ENCODE results near the gene VPREB3.

Gene VPREB3

DNA sequence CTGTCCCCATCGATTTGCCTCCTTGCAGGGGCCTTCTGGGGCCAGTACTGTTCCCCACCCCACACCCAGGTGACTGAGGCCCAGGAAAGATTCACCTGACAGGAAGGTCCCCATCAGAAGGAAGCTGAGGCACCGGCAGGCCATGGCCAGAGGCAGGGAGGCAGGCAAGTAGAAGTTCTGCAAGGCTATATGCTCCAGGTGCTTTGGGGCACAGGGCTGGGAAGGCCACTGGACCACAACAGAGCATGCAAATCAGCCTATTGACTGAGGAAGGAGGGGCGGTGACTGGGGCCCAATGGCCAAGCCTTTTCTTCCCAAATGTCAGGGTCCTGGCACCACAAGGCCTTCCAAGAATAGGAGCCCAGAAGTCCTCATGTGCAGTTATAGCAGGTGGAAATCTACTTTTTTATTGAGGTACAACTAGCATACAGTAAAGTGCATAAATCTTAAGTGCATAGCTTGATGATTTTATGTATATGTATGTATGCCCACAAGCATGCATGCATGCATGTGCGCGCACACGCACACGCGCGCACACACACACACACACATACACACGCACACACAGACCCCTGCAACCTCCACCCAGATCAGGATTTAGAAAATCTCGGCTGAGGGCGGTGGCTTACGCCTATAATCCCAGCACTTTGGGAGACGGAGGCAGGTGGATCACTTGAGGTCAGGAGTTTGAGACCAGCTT lies at the start of gene VPREB3:
Gene VPREB3 (minus strand): TSS at position 206 of the 700 bp plus-strand sequence. CDS start 62 bp downstream, at position 144.
- DNase-seq (ENCODE audit: low read depth in 3 of 3) = no peak

- DNase-seq (ENCODE audit: low read depth in 3 of 3) = no peak
These were observed 49.0 kb upstream of the VPREB3 start for GRCh38 chr22:23803001-23803819.

- DNase-seq (ENCODE audit: low read depth in 3 of 3) = no peak
These were observed 47.7 kb upstream of the VPREB3 start for GRCh38 chr22:23801886-23802377.

- no peak for DNase-seq (ENCODE audit: low read depth in 3 of 3)
These were observed 47.1 kb upstream of the VPREB3 start for GRCh38 chr22:23801238-23801821.

DNA sequence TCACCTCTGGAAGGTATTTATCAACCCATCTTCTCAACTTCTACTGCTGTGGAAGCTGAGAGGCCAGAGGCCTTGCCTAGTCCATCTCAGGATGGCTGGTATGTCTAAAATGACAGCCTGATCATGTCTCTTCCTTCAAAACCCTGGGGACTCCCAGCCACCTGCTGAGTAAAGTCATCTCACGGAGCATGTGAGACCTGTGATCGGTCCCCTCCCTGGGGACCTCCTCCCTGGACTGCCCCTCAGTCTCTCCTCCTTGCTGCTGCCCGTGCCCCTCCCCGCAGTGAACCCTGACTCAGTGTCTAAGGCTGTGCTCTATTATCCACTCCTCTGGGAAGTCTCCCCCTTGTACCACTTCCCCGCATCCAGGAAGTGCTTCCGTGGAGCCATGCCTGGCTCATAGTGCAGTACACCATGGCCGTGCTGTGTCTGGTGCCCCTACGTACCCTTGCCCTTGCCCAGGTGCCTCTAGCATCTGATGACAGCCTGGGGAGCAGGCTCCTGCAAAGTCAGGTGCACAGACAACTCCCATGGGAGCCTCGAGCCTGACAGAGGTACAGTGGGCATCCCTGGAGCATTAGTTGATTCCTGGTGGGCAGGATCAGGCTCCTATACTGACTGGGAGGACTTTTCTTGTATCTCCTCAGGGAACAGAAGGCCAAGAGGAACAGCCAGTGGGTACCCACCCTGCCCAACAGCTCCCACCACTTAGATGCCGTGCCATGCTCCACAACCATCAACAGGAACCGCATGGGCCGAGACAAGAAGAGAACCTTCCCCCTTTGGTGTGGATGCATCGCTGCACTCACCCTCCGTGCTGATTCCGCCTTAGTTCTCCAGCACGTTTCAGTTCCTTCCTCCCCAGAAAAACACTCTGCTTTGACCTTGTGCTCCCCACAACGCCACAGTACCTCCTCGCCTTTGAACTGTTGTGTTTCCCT lies 46.3 kb upstream of the VPREB3 start:
- DNase-seq (ENCODE audit: low read depth in 3 of 3) = no peak

DNA sequence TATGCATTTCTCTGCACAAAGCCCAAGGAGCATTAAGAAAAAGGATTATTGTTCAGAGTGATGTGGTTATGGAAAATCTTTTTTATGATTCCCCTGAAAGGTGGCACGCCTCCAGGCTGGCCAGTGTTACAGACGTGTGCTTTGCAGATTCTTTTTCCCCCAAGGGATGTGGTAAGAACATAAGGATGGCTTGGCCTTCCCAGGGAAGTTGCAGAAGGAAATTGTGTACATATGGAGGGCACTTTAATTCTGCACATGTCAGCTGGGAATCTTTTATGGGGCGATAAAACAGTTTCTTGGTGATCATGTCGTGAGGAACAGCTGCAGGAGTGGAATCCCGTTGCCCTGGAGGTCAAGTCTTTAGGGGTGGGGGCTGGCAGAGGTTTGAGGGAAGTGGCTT lies 42.2 kb upstream of the VPREB3 start:
- no peak for DNase-seq (ENCODE audit: low read depth in 3 of 3)

DNA sequence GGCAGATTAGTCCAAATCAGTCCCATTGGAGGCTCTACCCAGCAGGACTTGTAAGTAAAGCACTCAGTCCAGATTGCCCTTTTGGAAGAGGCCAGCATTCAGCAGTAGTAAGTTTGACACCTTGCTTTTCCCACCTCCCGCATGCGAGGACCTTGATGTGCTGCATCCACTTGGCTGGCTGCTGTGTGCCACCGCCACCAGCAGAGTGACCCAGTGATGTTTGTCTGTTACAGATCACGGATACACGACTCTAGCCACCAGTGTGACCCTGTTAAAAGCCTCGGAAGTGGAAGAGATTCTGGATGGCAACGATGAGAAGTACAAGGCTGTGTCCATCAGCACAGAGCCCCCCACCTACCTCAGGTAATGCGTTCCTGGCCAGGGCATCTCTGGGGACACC lies 39.1 kb upstream of the VPREB3 start:
- no peak for DNase-seq (ENCODE audit: low read depth in 3 of 3)

GRCh38 chr22:23791738-23792645 lies 37.8 kb upstream of the VPREB3 start:
- DNase-seq (ENCODE audit: low read depth in 3 of 3) = no peak

- no peak for DNase-seq (ENCODE audit: low read depth in 3 of 3)
These were observed 36.9 kb upstream of the VPREB3 start for GRCh38 chr22:23790819-23791737.

- no peak for DNase-seq (ENCODE audit: low read depth in 3 of 3)
These were observed 35.4 kb upstream of the VPREB3 start for GRCh38 chr22:23789638-23790037.

DNA sequence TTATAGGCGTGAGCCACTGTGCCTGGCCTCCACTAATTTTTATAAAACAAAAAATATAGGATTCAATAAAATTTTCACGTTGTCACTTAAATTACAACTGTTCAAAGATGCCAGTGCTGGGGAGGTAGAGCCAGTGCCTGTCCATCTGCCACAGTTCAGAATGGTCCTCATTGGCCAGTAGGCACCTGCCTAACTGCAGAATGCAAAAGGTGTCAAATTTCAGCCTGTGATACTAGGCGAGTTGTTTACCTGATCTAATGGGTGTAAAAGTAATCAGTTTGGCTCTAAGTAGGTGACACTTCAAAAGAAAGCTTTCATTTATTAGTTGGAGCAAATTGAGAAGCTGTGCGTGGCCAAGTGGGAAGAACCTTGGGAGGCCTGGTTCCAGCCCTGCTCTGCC lies 34.9 kb upstream of the VPREB3 start:
- DNase-seq (ENCODE audit: low read depth in 3 of 3) = no peak

- no peak for DNase-seq (ENCODE audit: low read depth in 3 of 3)
These were observed 33.7 kb upstream of the VPREB3 start for GRCh38 chr22:23787910-23788309.

- DNase-seq (ENCODE audit: low read depth in 3 of 3) = no peak
These were observed 33.3 kb upstream of the VPREB3 start for GRCh38 chr22:23787600-23787896.

GRCh38 chr22:23786752-23787599 lies 32.8 kb upstream of the VPREB3 start, which contains the start of gene SMARCB1:
SMARCB1 (plus strand) TSS chr22:23786966; CDS start chr22:23787170, 204 bp downstream.
- peak; percentile 81 to 88 (median 84) for DNase-seq (ENCODE audit: low read depth in 3 of 3)

DNA sequence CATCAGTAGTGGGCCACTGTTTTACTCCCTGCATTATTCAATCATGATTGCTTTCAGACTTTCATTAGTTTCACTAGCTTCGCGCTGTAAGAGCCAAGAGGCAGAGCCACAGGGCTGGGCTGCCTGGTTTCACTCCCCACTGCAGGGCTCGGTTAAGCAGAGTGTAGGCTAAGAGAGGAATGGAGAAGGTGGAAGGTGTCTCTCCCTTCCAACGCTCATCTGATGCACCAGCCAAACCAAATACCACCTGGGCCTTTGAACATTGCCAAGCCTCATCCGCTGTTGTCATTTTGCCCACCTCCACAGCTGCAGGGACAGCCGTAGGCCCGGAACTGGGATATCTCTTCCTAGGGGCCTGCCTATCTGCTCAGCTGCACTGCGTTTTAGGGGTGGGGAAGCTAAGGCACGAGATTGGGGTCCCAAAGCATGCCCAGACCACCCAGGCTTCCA lies 32.1 kb upstream of the VPREB3 start:
- no peak for DNase-seq (ENCODE audit: low read depth in 3 of 3)

- no peak for DNase-seq (ENCODE audit: low read depth in 3 of 3)
These were observed 30.0 kb upstream of the VPREB3 start for GRCh38 chr22:23784215-23784732.

DNA sequence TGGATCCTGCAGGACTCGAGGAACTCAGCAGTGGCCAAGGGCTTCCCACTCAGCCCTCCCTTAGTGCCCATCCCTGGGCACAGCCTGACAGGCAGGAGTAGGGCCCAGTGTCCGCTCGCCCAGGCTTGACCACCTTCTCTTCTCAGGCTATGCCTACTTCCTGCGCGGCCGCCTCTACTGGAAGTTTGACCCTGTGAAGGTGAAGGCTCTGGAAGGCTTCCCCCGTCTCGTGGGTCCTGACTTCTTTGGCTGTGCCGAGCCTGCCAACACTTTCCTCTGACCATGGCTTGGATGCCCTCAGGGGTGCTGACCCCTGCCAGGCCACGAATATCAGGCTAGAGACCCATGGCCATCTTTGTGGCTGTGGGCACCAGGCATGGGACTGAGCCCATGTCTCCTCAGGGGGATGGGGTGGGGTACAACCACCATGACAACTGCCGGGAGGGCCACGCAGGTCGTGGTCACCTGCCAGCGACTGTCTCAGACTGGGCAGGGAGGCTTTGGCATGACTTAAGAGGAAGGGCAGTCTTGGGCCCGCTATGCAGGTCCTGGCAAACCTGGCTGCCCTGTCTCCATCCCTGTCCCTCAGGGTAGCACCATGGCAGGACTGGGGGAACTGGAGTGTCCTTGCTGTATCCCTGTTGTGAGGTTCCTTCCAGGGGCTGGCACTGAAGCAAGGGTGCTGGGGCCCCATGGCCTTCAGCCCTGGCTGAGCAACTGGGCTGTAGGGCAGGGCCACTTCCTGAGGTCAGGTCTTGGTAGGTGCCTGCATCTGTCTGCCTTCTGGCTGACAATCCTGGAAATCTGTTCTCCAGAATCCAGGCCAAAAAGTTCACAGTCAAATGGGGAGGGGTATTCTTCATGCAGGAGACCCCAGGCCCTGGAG lies 29.3 kb upstream of the VPREB3 start:
- DNase-seq (ENCODE audit: low read depth in 3 of 3) = no peak

Data from stimulated activated CD4-positive, alpha-beta T cell treated with anti-CD3 and anti-CD28 coated beads, TNF-alpha, amount 100 ng/mL, for 24 hours (primary cell).